ENCODE measurements around the gene GRIA4.

DNA sequence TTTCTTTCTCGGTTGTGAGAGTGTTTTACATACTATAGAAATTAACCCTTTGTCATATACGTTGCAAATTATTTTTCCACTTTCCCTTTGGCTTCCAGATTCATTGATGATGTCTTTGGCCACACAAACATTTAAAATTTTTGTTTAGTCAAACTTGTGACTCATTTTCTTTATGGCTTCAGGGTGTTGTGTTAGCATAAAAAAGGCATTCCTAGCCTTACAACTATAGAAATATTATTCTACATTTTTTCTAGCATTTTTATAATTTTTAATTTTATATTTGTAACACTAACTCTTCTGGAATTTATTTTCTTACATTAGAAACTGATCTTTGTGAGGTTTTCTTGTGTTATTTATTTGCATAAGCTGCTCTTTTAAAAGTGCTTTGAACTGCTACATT, 12.1 kb downstream of the GRIA4 start:
- TF ChIP-seq, protein P1, sequence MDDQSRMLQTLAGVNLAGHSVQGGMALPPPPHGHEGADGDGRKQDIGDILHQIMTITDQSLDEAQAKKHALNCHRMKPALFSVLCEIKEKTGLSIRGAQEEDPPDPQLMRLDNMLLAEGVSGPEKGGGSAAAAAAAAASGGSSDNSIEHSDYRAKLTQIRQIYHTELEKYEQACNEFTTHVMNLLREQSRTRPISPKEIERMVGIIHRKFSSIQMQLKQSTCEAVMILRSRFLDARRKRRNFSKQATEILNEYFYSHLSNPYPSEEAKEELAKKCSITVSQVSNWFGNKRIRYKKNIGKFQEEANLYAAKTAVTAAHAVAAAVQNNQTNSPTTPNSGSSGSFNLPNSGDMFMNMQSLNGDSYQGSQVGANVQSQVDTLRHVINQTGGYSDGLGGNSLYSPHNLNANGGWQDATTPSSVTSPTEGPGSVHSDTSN (IDR thresholded peaks at IDR 0.05): no peak
- no peak for TF ChIP-seq RAD21 (IDR thresholded peaks at IDR 0.05; ENCODE audit: low read length)

Measured in SK-N-SH (cell line).